Keratinocyte (primary cell): ENCODE data around the gene TEKTIP1. TPM values are rescaled to one million over a fixed set of nuclear protein-coding genes. Genes with fewer than 3 reads are reported as not detected.

Experiments
- DNase-seq: peaks from one replicate; pipeline ENCODE4 v3.0.0-alpha.2; 2011; ENCODE audit warnings: low read depth, missing footprints, low spot score
- FAIRE-seq: peaks from 2 replicates; lab custom pipeline; 2011; peaks lifted over from hg19 to GRCh38; lab: Jason Lieb, UNC
- H2AFZ ChIP-seq: 2 replicates; pipeline ENCODE4 v1.6.0; 2012; ENCODE audit warnings: low read length, control low read depth, inconsistent platforms; ENCODE audit not compliant: control insufficient read depth
- H3K27ac ChIP-seq: 2 replicates; pipeline ENCODE4 v1.5.1; 2011; ENCODE audit warnings: low read length; ENCODE audit not compliant: control insufficient read depth, insufficient read depth
- H3K27me3 ChIP-seq: 3 replicates; pipeline ENCODE4 v1.6.0; 2011; ENCODE audit warnings: low read length; ENCODE audit not compliant: control insufficient read depth, insufficient read depth; ENCODE audit errors: extremely low read depth
- H3K36me3 ChIP-seq, 2 experiments: 2 replicates in 1 of 2; 3 replicates in 1 of 2; pipeline ENCODE4 v1.5.1; 2011; ENCODE audit warnings: low read length in 2 of 2, mild to moderate bottlenecking in 1 of 2; ENCODE audit not compliant: control insufficient read depth in 2 of 2, insufficient read depth in 2 of 2; ENCODE audit errors: extremely low read depth in 1 of 2
- H3K4me1 ChIP-seq: 3 replicates; pipeline ENCODE4 v1.5.1; 2011; ENCODE audit warnings: low read length; ENCODE audit not compliant: control insufficient read depth, insufficient read depth; ENCODE audit errors: extremely low read depth
- H3K4me2 ChIP-seq: 3 replicates; pipeline ENCODE4 v1.6.0; 2011; ENCODE audit warnings: low read depth, low read length; ENCODE audit not compliant: control insufficient read depth, insufficient read depth; ENCODE audit errors: extremely low read depth
- H3K4me3 ChIP-seq, 3 experiments: fragments of 200-600 bp in 1 of 3; sonication (generic) in 1 of 3; 2 replicates in 2 of 3; 3 replicates in 1 of 3; pipeline ENCODE4 v1.5.1; 2011 to 2016; ENCODE audit warnings: low read length in 3 of 3, mild to moderate bottlenecking in 3 of 3, control low read depth in 2 of 3, inconsistent platforms in 1 of 3, low read depth in 1 of 3, mixed read lengths in 1 of 3, mixed run types in 1 of 3, moderate library complexity in 1 of 3; ENCODE audit not compliant: control insufficient read depth in 2 of 3, insufficient read depth in 2 of 3; ENCODE audit errors: extremely low read depth in 1 of 3
- H3K79me2 ChIP-seq: 2 replicates; pipeline ENCODE4 v1.6.0; 2012; ENCODE audit warnings: low read length; ENCODE audit not compliant: control insufficient read depth, insufficient read depth
- H3K9ac ChIP-seq: 3 replicates; pipeline ENCODE4 v1.6.0; 2011; ENCODE audit warnings: low read length; ENCODE audit not compliant: control insufficient read depth, insufficient read depth; ENCODE audit errors: extremely low read depth
- H3K9me1 ChIP-seq: 3 replicates; pipeline ENCODE4 v1.6.0; 2011; ENCODE audit warnings: low read length; ENCODE audit not compliant: control insufficient read depth, insufficient read depth; ENCODE audit errors: extremely low read depth
- H3K9me3 ChIP-seq: 2 replicates; pipeline ENCODE4 v1.5.1; 2012; ENCODE audit warnings: low read depth, low read length; ENCODE audit not compliant: control insufficient read depth
- H4K20me1 ChIP-seq: 3 replicates; pipeline ENCODE4 v1.6.0; 2011; ENCODE audit warnings: low read length; ENCODE audit not compliant: control insufficient read depth, insufficient read depth; ENCODE audit errors: extremely low read depth
- CTCF ChIP-seq, 3 experiments: IDR thresholded peaks in 1 of 3; conservative IDR thresholded peaks in 1 of 3; optimal IDR thresholded peaks in 1 of 3; 2 replicates in 2 of 3; 3 replicates in 1 of 3; pipeline versions ENCODE3 to v1.5.1; 2011; ENCODE audit warnings: low read length in 3 of 3, mild to moderate bottlenecking in 3 of 3, moderate library complexity in 2 of 3, control low read depth in 1 of 3, inconsistent platforms in 1 of 3; ENCODE audit not compliant: insufficient read depth in 2 of 3; ENCODE audit errors: extremely low read depth in 1 of 3
- EZH2 ChIP-seq: IDR thresholded peaks from one replicate; pipeline ENCODE4 v1.6.1; 2012; ENCODE audit warnings: inconsistent platforms, mild to moderate bottlenecking, low read length, moderate library complexity
- dilution Hi-C: fragments of 300-500 bp; cut with MboI; formaldehyde crosslinking; loops from one replicate; pipeline ENCODE4 v1.7.0; 2020; ENCODE audit warnings: low sequenced_read_pairs; ENCODE audit not compliant: extremely low pct_ligation_motif_present
- polyA plus RNA-seq, 5 experiments: library from polyadenylated mRNA; depleted of rRNA in 3 of 5; stranded (reverse) in 3 of 5; stranded (forward) in 1 of 5; unstranded in 1 of 5; fragments of >200 nt; gene quantifications; 1 replicate in 1 of 5; 2 replicates in 3 of 5; 3 replicates in 1 of 5; pipeline versions ENCODE4 v1.2.1 to v1.2.3, GENCODE V29; 2011 to 2012; ENCODE audit warnings: missing spikeins in 2 of 5, low read depth in 1 of 5, low replicate concordance in 1 of 5

Gene TEKTIP1
- polyA plus RNA-seq, 1 donor (not counting 4 experiments of a cell fraction or from before 2014, with no cell fraction given) = not detected

DNA sequence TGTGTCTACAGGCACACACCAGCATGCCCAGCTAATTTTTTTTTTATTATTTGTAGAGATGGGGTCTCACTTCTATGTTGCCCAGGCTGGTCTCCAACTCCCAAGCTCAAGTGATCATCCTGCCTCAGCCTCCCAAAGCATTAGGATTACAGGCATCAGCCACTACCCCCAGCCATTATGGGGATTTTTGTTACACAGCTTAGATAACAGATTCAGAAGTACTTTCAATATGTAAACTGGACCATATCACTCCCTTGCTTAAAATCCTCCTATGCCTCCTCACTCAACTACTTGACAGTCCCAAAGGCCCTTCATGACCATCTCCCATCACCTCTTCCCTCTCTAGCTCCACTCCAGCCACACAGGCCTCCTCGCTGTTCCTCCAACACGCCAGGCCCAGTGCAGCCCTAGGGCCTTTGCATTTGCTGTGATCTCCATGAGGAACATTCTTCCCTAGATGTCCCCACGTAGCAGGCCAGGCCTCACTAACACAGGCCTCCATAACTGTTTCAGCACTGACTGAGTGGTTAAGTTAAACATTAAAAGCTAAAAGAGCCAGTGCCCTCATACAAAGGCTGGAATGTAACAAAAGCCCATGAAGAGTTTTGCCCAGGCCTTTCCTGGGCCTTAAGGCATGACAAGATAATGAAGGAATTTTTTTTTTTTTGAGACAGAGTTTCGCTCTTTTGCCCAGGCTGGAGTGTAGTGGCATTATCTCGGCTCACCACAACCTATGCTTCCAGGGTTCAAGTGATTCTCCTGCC lies 41.0 kb upstream of the TEKTIP1 start:
- dilution Hi-C loops = no loop called here
- peaks cover 30% of the 10 kb centered on the region for H3K79me2 ChIP-seq
- no peaks in the 10 kb centered on the region for H4K20me1 ChIP-seq
- no peak overlapping the region for H3K27ac ChIP-seq
- H3K9ac ChIP-seq = no peak overlapping the region
- peaks cover 8% of the 10 kb centered on the region for H3K4me1 ChIP-seq
- no peak overlapping the region for H3K4me2 ChIP-seq
- FAIRE-seq = no peak
- no peaks in the 10 kb centered on the region for H3K9me3 ChIP-seq
- H2AFZ ChIP-seq = no peak overlapping the region
- peaks cover 5% of the 10 kb centered on the region for H3K9me1 ChIP-seq
- H3K27me3 ChIP-seq = no peaks in the 10 kb centered on the region
- DNase-seq = no peak
- H3K4me3 ChIP-seq = no peak overlapping the region
- TF ChIP-seq EZH2 (no peak), CTCF (optimal IDR thresholded peaks at IDR 0.05 in 1 of 3, IDR thresholded peaks at IDR 0.05 in 1 of 3, conservative IDR thresholded peaks at IDR 0.05 in 1 of 3; ENCODE audit: extremely low read depth in 1 of 3, insufficient read depth in 2 of 3, low read length in 3 of 3) (no peak)
- H3K36me3 ChIP-seq = peaks cover 4 to 19% of the 10 kb centered on the region in 2 experiments

GRCh38 chr19:3499738-3500428 lies 39.1 kb upstream of the TEKTIP1 start:
- dilution Hi-C loops = no loop called here
- H3K27ac ChIP-seq = peak overlapping the region; percentile 99
- peak overlapping the region; percentile 99 for H2AFZ ChIP-seq
- no peaks in the 10 kb centered on the region for H3K27me3 ChIP-seq
- peaks cover 4 to 13% of the 10 kb centered on the region in 2 experiments for H3K36me3 ChIP-seq
- DNase-seq = no peak
- TF ChIP-seq EZH2 (no peak), CTCF (optimal IDR thresholded peaks at IDR 0.05 in 1 of 3, IDR thresholded peaks at IDR 0.05 in 1 of 3, conservative IDR thresholded peaks at IDR 0.05 in 1 of 3; ENCODE audit: extremely low read depth in 1 of 3, insufficient read depth in 2 of 3, low read length in 3 of 3) (no peak)
- peak overlapping the region; percentile 78 to 99 (median 97) for H3K4me3 ChIP-seq
- H3K9ac ChIP-seq = peak overlapping the region; percentile 99
- no peaks in the 10 kb centered on the region for H4K20me1 ChIP-seq
- no peaks in the 10 kb centered on the region for H3K9me3 ChIP-seq
- H3K79me2 ChIP-seq = peaks cover 30% of the 10 kb centered on the region
- H3K4me1 ChIP-seq = peaks cover 8% of the 10 kb centered on the region
- H3K4me2 ChIP-seq = peak overlapping the region; percentile 92
- no peak for FAIRE-seq
- H3K9me1 ChIP-seq = peaks cover 3% of the 10 kb centered on the region
